Fibroblast of skin of left biceps (primary cell): ENCODE measurements around the gene EDARADD.
"Not testable (repeated sequence)": the region's sequence is repeated elsewhere in the genome, so short reads cannot be mapped to it uniquely, and the experiment has no call there.

Experiments used
- DNase-seq, 2 experiments: peaks; one replicate each; pipeline ENCODE4 v3.0.0-alpha.2; 2013; ENCODE audit warnings: low read depth in 2 of 2

The EDARADD gene

DNA sequence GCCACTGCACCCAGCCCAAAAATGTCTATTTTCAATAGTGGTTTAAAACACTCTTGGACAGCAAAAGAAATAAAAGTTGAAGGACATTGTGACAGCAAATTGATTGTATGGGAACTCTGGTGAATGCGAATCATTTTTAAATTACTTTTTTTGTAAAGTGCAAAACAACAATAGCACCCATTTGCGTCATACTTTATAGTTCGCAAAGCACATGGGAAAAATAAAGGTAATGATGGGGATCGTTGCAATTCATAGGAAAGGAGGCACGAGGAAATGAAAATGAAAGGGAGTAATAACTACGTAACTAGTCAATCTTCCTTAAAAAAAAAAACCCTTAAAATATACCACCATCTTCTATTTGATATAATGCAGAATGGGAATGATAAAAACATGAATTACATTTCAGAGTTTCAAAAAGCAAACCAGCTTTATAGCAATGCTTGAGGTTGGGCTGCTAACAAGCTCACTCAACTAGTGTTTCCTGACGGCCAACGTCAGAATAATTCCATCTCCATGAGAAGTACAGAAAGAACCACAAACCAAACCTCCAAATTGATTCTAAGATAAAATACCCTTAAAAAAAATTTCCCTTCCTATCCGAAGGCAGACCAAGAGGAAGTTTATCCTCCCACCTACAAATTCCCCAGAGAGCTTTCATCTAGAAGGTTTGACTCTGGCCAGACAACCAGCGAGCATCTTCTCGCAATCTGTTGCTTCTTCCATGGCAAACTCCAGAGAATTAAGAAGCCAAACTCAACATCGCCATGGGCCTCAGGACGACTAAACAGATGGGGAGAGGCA lies at the start of gene EDARADD:
Gene EDARADD (plus strand): TSS at position 606 of the 801 bp plus-strand sequence. CDS start 159 bp downstream, at position 765.
- DNase-seq, result no peak

DNA sequence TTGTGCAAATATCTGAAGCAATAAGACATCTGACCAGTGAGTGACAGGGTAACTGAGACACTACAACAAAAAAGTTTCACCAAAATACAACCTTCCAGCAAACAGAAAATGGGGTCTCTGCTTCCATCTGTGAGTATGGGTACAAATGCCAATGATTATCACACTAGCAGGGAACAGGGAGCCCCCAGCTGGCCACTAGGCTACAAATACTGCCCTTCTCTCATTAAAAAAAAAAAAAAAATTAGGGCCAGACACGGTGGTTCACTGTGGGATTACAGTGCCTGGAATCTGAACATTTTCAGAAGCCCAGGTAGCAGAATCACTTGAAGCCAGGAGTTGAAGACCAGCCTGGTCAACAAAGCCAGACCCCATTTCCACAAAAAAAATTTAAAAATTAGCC lies 48.4 kb upstream of the EDARADD start:
- DNase-seq, result no peak

DNA sequence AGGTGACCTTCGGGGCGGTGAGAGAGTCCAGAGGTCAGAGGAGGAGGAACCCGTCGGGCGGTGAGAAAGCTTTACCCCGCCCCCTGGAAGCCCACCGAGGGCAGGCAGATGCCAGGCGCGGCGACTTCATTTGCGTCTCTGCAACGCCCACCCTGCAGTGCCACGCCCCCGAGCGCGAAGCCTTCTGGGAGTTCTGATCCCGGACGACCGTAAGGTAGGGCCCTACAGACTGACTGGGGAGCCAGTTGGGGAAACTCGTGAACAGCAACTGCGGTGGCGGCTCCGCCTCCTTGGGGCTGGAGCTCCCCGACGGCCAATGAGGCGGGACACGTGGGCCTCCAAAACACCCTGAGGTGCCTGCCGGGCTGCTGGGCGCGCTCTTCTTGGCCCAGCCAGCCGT lies 46.0 kb upstream of the EDARADD start:
- DNase-seq, result no peak

DNA sequence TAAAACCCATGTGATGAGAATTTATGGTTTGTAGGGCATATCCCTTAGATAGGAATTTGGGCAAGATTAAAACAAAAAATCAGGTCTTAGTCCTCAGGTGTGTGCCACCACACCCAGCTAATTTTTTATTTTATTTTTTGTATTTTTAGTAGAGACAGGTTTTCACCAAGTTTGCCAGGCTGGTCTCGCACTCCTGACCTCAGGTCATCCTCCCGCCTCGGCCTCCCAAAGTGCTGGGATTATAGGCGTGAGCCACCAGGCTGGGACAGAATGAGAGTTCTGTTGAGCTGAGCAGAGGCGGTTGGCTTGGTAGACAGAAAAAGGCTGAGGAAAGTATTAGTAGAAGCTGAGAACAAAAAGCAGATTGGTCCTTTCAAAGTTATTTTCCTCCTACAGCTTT lies 43.8 kb upstream of the EDARADD start:
- DNase-seq, result no peak

DNA sequence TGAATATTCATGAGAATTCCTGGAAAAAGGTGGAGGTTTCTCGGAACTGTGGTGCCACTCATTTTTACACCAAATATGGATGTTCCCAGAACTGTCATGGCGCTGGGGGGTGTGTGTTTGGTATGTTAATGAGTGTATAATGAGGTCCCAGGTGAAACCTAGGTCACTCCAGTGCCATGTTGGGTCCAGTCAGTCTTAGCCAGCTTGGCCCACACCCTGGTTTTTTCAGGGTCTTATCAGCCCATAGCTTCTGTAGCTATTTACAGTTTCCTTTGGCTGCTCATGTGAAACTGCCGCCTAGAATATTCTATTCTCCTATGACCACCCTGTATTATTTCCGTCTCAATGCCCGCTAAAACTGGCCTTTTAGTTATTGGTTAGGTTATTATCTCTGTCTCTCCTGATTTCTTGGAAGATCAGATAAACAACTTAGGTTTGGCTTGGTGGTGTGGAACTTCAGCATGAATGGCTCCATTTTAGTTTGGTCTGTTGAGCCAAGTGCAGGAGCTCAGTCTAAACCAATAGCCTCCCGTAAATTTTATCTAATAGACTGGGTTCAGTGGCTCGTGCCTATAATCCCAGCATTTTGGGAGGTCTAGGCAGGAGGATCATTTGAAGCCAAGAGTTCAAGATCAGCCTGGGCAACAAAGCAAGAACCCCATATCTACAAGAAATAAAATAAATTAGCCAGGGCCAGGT lies 42.1 kb upstream of the EDARADD start:
- no peak for DNase-seq

DNA sequence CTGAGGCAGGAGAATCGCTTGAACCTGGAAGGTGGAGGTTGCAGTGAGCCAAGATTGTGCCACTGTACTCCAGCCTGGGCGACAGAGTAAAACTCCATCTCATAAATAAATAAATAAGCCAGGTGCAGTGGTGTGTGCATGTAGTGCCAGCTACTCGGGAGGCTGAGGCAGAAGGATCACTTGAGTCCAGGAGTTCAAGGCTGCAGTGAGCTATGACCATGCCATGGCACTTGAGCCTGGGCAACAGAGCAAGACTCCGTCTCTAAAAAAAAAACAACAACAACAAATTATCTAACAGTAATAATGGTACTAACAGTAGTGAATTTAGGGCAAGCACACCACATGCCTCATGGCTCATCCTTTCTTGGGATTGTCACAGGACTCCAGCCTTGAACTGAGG lies 41.3 kb upstream of the EDARADD start:
- DNase-seq, result not testable (repeated sequence)

DNA sequence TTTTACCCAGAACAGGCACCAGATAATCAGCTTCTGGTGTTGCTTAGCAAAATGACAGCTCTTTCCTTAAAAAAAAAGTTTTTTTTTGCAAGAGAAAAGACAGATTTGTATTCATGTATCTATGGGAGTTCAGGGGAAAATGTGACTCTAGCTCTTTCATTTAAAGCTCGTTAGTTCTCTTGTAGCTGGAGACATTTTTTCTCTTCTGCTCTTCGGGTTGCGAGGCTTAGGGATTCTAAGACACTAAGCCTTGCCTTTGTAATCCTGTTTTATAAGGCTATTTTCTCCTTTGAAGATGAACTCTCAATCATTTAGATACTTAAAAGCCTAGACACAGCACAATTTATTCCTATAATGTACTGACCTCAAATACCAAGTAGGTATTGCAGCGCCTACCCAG lies 40.3 kb upstream of the EDARADD start:
- DNase-seq, result no peak

DNA sequence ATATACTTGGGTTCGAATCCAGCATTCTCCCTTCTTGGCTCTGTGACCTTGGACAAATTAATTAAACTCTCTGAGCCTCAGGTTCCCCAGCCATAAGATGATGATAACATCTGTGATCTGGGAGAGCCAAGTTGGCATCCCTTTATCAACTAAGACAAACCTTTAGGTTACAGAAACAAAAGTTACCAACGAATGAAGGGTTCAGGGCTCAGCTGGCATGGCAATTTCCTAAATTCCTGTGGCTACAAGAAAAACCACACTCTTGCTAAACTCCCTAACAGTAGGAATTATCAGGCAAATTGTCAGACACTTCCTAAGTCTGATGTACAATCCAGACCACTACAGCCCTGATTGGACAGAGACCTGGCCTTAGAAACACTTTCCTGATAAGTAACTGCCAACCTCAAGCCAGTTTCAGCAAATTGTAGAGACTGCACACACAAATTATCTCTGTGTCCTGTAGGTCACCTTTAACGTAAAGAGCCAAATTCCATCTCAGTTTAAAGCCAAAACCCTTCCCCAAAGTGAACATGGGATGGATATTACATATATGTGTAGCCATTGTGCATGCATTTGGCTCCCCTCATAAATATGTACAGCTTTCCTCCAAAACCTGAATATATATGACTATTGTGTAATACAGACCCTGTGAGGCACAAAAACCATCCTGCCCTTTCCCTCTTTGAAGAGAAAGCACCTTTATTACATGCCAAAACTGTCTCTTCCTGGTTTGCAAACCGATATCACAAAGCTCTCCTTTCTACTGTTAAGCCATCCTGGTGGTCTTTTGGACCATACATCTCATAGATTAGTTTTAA lies 39.5 kb upstream of the EDARADD start:
- DNase-seq, result no peak

DNA sequence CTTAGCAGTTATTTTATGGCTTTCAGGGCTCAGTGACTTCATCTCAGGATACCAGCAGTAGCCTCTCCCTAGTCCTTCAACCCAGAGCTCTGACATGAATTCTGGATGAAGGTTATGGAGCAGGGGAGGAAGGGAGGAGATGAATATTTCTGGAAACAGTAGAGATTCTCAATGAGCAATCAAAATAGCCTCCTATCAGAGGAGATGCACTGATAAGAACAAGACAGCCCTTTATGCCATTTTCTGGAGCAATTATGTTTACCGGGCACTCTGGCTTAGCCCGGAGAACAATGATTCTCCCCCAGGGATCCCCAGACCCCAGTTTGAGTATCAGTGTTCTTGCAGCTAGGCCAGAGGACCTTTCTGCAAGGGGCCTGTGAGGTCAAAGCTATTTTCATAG lies 37.9 kb upstream of the EDARADD start:
- DNase-seq, result no peak

DNA sequence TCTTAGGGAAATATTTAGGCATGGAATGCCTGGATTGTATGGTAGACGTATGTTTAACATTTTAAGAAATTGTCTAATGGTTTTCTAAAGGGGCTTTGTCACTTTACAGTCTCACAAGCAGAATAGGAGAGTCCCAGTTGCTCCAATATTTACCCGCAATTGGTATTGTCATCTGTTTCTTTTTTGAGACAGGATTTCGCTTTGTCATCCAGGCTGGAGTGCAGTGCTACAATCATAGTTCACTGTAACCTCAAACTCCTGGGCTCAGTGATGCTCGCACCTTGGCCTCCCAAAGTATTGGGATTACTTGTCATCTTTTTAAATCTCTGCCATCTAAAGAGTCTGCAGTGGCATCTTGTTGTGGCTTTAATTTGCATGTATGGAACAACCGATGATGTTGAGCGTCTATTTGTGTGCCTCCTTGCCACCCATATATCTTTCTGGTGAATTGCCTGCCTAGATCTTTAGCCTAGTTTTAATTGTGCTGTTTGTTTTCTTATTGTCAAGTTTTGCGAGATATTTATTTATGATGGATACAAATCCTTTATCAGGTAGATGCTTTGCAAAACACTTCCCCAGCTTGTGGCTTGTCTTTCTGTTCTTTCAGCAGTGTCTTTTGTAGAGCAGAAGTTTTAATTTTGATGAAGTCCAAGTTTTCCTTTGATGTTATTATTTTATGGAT lies 32.0 kb upstream of the EDARADD start:
- no peak for DNase-seq

DNA sequence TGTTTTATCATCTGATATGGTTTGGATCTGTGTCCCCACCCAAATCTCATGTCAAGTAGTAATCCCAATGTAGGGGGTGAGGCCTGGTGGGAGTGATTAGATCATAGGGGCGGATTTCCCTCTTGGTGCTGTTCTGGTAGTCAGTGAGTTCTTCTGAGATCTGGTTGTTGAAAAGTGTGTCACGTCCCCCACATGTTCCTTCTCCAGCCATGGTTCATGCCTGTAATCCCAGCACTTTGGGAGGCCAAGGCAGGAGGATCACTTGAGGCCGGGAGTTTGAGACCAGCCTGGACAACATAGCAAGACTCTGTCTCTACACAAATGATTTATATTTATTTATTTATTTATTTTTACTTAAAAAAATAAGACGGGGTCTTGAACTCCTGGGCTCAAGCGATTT lies 30.8 kb upstream of the EDARADD start:
- DNase-seq, result no peak

DNA sequence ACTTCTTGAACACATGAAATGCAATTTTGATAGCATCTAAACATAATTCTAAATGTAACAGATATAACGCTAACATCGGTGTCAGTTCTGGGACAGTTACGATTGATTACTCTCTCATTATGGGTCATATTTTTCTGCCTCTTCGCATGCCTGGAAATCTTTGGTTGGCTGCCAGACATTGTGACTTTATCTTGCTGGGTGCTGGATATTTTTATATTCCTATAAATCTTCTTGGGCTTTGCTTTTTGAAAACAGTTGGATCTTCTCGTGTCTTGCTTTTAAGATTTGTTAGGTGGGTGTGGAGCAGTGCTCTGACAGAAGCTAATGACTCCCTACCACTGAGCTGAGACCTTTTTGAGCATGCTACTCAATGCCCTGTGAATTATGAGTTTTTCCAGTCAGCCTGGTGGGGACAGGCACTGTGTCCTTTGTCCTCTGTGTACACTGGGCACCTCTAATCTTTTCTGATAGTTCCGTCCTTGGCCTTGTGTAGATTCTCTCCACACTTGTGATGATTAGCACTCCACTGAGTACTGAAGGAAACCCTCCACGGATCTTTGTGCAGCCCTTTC lies 28.0 kb upstream of the EDARADD start:
- DNase-seq, result no peak

DNA sequence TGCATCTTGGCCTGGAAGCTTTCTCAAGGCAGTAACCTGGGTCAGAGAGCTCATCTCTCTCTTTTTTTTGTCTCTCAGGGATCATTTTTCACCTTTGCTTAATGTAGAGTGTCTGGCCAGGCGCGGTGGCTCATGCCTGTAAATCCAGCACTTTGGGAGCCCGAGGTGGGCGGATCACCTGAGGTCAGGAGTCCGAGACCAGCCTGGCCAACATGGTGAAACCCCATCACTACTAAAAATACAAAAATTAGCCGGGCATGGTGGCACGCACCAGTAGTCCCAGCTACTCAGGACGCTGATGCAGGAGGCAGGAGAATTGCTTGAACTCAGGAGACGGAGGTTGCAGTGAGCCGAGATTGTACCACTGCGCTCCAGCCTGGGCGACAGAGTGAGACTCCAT lies 27.4 kb upstream of the EDARADD start:
- DNase-seq, result not testable (repeated sequence)

DNA sequence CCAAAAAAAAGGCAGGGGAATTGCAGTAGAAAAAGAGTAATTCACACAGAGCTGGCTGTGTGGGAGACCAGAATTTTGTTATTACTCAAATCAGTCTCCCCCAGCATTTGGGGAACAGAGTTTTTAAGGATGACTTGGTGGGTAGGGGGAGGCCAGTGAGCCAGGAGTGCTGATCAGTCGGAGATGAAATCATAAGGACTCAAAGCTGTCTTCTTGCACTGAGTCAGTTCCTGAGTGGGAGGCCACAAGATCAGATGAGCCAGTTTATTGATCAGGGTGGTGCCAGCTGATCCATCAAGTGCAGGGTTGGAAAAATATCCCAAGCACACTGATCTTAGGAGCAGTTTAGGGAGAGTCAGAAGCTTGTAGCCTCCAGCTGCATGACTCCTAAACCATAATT lies 23.7 kb upstream of the EDARADD start:
- no peak for DNase-seq

DNA sequence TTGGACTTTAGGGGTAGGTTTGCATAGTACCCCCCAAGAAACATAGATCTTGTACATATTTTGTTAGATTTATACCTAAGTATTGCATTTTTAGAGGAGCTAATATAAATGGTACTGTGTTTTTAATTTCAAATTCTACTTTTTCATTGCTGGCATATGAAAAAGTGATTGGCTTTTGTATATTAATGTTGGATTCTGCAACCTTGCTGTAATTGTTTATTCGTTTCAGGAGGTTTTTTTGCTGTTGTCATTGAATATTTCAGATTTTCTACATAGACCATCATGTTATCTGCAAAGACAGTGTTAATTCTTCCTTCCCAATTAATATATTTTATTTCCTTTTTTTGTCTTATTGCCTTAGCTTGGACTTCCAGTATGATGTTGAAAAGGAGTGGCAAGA lies 23.0 kb upstream of the EDARADD start:
- no peak for DNase-seq

DNA sequence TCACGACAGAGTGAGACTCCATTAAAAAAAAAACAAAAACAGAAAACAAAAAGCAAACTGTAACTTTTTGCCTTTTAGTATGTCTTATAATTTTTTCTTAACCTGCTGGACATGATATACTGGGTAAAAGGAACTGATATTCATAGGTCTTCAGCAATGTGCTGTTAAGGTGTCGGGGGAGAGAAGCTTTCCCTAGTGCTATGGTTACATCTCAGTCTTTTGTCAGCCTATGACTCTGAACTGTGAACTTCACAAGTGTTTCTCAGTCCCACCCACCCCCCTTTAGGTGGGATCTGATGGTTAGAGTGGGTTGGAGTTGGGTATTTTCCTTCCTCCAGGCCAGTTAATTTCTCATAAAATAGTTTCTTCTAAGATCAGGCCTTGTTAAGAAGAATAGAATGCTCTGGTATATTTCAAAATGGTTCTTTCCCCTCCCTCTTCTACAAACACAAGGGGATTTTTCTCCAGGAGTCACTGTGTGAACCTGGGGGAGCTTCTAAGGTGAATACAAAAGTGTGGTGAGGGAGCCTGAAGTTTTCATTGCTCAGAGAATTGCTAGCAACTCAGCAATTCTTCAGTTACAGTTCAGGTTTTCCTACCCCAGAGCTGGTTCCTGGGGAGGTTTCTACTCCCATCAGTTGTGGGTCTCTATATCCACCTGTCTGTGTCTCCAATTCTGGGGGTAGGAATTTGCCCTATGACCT lies 16.1 kb upstream of the EDARADD start:
- DNase-seq, result no peak

DNA sequence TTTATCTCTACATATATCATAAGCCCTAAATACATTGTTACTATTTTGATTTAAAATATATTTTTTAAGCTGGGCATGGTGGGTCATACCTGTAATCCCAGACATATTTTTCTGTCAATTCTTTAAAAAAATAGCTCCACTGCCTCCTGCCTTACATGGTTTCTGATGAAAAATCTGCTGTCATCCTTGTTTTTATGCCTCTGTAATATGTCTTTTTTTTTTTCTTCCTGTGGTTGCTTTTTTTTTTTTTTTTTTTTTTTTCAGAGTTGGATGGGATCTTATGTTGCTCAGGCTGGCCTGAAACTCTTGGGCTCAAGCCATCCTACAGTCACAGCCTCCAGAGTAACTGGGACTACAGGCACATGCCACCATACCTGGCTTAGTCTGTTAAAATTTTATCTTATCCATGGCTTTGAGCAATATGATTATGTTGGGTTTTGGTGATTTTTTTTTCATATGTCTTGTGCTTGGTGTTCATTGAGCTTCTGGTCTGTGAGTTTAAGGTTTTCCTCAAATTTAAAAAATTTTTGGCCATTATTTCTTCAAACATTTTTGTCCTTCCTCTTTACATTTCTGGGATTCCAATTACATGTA lies 12.4 kb upstream of the EDARADD start:
- no peak for DNase-seq

DNA sequence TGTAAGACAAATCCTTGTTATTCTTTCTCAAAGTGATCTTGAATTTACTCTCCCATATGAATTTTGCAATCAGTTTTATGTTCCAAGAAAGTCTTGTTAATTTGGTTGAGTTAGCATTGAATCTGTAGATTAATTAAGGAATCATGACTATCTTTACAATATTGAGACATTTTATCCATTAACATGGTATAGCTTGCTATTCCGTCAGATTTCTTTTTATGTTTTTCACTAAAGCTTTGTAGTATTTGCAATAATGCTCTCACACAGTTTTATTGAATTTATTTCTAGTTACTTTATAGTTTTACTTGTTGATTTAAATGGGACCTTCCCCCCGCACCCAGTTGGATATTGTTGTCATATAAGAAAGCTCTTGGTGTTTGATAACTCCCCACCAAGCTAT lies 5.8 kb upstream of the EDARADD start:
- DNase-seq, result no peak

DNA sequence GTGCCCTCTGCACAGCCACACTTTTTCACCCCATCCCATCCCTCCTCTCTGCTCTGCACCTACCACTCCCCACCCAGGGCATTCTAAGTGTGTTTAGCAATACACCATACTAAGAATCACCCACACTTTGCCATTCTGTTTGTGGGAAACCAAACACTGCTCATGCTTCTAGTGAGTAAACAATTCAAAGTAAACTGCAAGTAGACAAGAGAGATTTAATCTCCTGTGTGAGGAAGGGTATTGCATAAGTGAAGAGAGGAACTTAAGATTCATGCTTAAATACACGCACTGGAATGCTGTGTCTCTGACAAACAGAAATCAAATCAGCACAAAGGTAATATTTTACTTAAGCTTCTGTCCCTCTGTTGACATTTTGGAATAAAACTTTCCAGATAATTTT lies 4.8 kb upstream of the EDARADD start:
- no peak for DNase-seq

DNA sequence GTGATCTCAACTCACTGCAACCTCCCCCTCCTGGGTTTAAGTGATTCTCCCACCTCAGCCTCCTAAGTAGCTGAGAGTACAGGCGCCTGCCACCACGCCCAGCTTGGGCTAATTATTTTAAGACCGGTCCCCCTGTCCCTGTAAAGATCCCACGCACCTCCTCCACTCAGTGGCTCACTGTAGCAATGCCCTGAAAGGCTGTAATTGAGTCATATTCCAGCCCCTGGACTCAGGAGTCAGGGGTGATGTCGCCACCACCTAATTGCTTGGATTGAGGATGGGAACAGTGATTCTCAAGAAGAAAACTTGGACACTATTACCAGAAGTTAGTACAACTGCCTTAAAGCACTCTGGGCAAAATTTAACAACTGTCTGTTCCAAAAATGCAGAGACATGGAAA lies 3.1 kb upstream of the EDARADD start:
- no peak for DNase-seq

DNA sequence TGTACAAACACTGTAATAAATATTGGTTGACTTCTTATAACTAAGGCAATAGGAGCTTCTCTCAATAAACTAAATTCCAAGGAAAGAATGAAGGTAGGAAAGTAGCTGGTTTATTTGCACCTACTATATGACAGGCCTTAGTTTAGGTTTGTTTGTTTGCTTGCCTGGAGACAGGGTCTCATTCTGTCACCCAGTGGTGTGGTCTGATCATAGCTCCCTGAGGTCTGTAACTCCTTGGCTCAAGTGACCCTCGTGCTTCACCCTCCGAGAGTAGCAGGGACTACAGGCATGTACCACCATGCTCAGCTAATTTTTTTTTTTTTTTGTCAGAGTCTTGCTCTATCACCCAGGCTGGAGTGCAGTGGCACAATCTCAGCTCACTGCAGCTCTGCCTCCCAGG lies 1.9 kb upstream of the EDARADD start:
- DNase-seq, result no peak
